H9 (cell line): ENCODE data around the gene SYNE3. TPM values are rescaled to one million over a fixed set of nuclear protein-coding genes. Genes with fewer than 3 reads are reported as not detected.

Experiments
- DNase-seq: peaks from one replicate; pipeline ENCODE4 v3.0.0-alpha.2; 2017
- H2AFZ ChIP-seq: one replicate; pipeline ENCODE4 v1.6.1; 2013; ENCODE audit warnings: mild to moderate bottlenecking, low read length, control low read depth, moderate library complexity
- H2AK5ac ChIP-seq: 2 replicates; pipeline ENCODE4 v1.6.1; 2013; ENCODE audit warnings: low read length, control low read depth, mixed read lengths; ENCODE audit not compliant: insufficient read length
- H2BK120ac ChIP-seq: one replicate; pipeline ENCODE4 v1.6.1; 2013; ENCODE audit warnings: low read depth, mild to moderate bottlenecking, low read length, control low read depth, inconsistent platforms; ENCODE audit not compliant: poor library complexity, severe bottlenecking
- H2BK12ac ChIP-seq: 2 replicates; pipeline ENCODE4 v1.6.1; 2013; ENCODE audit warnings: low read length, control low read depth, mixed read lengths, low read depth; ENCODE audit not compliant: insufficient read length
- H2BK15ac ChIP-seq: 2 replicates; pipeline ENCODE4 v1.6.1; 2013; ENCODE audit warnings: low read depth, low read length, control low read depth
- H2BK20ac ChIP-seq: one replicate; pipeline ENCODE4 v1.6.1; 2013; ENCODE audit warnings: low read depth, mild to moderate bottlenecking, low read length, control low read depth, inconsistent platforms; ENCODE audit not compliant: poor library complexity, severe bottlenecking
- H2BK5ac ChIP-seq: 2 replicates; pipeline ENCODE4 v1.6.1; 2013; ENCODE audit warnings: low read length, control low read depth, mixed read lengths; ENCODE audit not compliant: insufficient read length
- H3K14ac ChIP-seq: 2 replicates; pipeline ENCODE4 v1.6.1; 2013; ENCODE audit warnings: low read length, control low read depth; ENCODE audit not compliant: insufficient read depth
- H3K18ac ChIP-seq: 2 replicates; pipeline ENCODE4 v1.6.1; 2013; ENCODE audit warnings: low read depth, mild to moderate bottlenecking, mixed read lengths, low read length, control low read depth; ENCODE audit not compliant: insufficient read length
- H3K23ac ChIP-seq: 2 replicates; pipeline ENCODE4 v1.6.1; 2013; ENCODE audit warnings: low read length, control low read depth, mixed read lengths, low read depth; ENCODE audit not compliant: insufficient read length
- H3K23me2 ChIP-seq: 2 replicates; pipeline ENCODE4 v1.6.1; 2013; ENCODE audit warnings: low read depth, mild to moderate bottlenecking, mixed read lengths, low read length, control low read depth; ENCODE audit not compliant: insufficient read length, poor library complexity, severe bottlenecking
- H3K27ac ChIP-seq: 2 replicates; pipeline ENCODE4 v1.5.1; 2013; ENCODE audit warnings: low read length, control low read depth, mixed read lengths, low read depth; ENCODE audit not compliant: insufficient read length
- H3K27me3 ChIP-seq: 2 replicates; pipeline ENCODE4 v1.6.1; 2013; ENCODE audit warnings: low read length, control low read depth, inconsistent platforms; ENCODE audit not compliant: insufficient read depth
- H3K4ac ChIP-seq: 2 replicates; pipeline ENCODE4 v1.6.1; 2013; ENCODE audit warnings: low read depth, mild to moderate bottlenecking, control low read depth, inconsistent platforms, low read length, moderate library complexity
- H3K4me1 ChIP-seq: 2 replicates; pipeline ENCODE4 v1.6.1; 2013; ENCODE audit warnings: low read length, control low read depth, inconsistent platforms; ENCODE audit not compliant: insufficient read depth
- H3K4me2 ChIP-seq: 2 replicates; pipeline ENCODE4 v1.6.1; 2013; ENCODE audit warnings: low read length, control low read depth, mixed read lengths; ENCODE audit not compliant: insufficient read length, insufficient read depth
- H3K56ac ChIP-seq: 2 replicates; pipeline ENCODE4 v1.6.1; 2013; ENCODE audit warnings: low read depth, mild to moderate bottlenecking, mixed read lengths, low read length, control low read depth; ENCODE audit not compliant: insufficient read length
- H3K79me1 ChIP-seq: 2 replicates; pipeline ENCODE4 v1.6.1; 2013; ENCODE audit warnings: low read depth, mild to moderate bottlenecking, moderate library complexity, low read length, control low read depth, inconsistent platforms; ENCODE audit not compliant: insufficient read depth, poor library complexity, severe bottlenecking
- H3K79me2 ChIP-seq: 2 replicates; pipeline ENCODE4 v1.6.1; 2013; ENCODE audit warnings: low read length, control low read depth, inconsistent platforms; ENCODE audit not compliant: insufficient read depth
- H3K9ac ChIP-seq: 2 replicates; pipeline ENCODE4 v1.6.1; 2013; ENCODE audit warnings: low read length, control low read depth, mixed read lengths; ENCODE audit not compliant: insufficient read length; ENCODE audit errors: extremely low read depth
- H3K9me3 ChIP-seq: one replicate; pipeline ENCODE4 v1.6.1; 2013; ENCODE audit warnings: low read depth, low read length, inconsistent platforms; ENCODE audit not compliant: control insufficient read depth
- H3T11ph ChIP-seq: one replicate; pipeline ENCODE4 v1.6.1; 2013; ENCODE audit warnings: mild to moderate bottlenecking, low read length, control low read depth, inconsistent platforms
- H4K20me1 ChIP-seq: one replicate; pipeline ENCODE4 v1.6.1; 2013; ENCODE audit not compliant: control insufficient read depth, insufficient read length, insufficient read depth
- H4K5ac ChIP-seq: 2 replicates; pipeline ENCODE4 v1.6.1; 2013; ENCODE audit warnings: low read depth, mild to moderate bottlenecking, mixed read lengths, low read length, control low read depth; ENCODE audit not compliant: insufficient read length
- H4K8ac ChIP-seq: replicated peaks from 2 replicates; pipeline ENCODE4 v1.6.1; 2013; ENCODE audit warnings: low read length, control low read depth, mixed read lengths, low read depth; ENCODE audit not compliant: insufficient read length
- H4K91ac ChIP-seq: 2 replicates; pipeline ENCODE4 v1.6.1; 2013; ENCODE audit warnings: low read depth, mild to moderate bottlenecking, moderate library complexity, mixed read lengths, low read length, control low read depth; ENCODE audit not compliant: insufficient read length
- H3K27ac Mint-ChIP-seq, 3 experiments: 2 replicates in 2 of 3; 3 replicates in 1 of 3; pipeline ENCODE4 v1.8.0; 2020 to 2021; ENCODE audit warnings: mixed read lengths in 3 of 3, mild to moderate bottlenecking in 1 of 3, moderate library complexity in 1 of 3
- H3K27me3 Mint-ChIP-seq: 2 replicates; pipeline ENCODE4 v1.8.0; 2021; ENCODE audit warnings: low read depth, mild to moderate bottlenecking, moderate library complexity, mixed read lengths
- H3K36me3 Mint-ChIP-seq, 3 experiments: 2 replicates in 2 of 3; 3 replicates in 1 of 3; pipeline ENCODE4 v1.8.0; 2020 to 2021; ENCODE audit warnings: low read depth in 3 of 3, mixed read lengths in 3 of 3; ENCODE audit not compliant: insufficient read depth in 1 of 3
- H3K4me1 Mint-ChIP-seq, 2 experiments: 2 replicates each; pipeline ENCODE4 v1.8.0; 2020; ENCODE audit warnings: mixed read lengths in 2 of 2
- H3K4me3 Mint-ChIP-seq, 2 experiments: 2 replicates in 1 of 2; 3 replicates in 1 of 2; pipeline ENCODE4 v1.8.0; 2020 to 2021; ENCODE audit warnings: mild to moderate bottlenecking in 2 of 2, mixed read lengths in 2 of 2, moderate library complexity in 1 of 2
- H3K9me3 Mint-ChIP-seq, 2 experiments: 2 replicates in 1 of 2; 3 replicates in 1 of 2; pipeline ENCODE4 v1.8.0; 2020; ENCODE audit warnings: mild to moderate bottlenecking in 2 of 2, mixed read lengths in 2 of 2, moderate library complexity in 1 of 2
- WGBS: extraction: QIAGEN DNeasy Blood & Tissue Kit; methylation state at CpG from one replicate; pipeline ENCODE4 v1.1.7; 2013; ENCODE audit warnings: missing lambda C conversion rate, low lambda C conversion rate, mixed read lengths; ENCODE audit not compliant: insufficient read length; ENCODE audit errors: extremely low coverage; 5-methylcytosine and 5-hydroxymethylcytosine counted together
- total RNA-seq: library from RNA; stranded (reverse); gene quantifications from 2 replicates; pipeline ENCODE4 v1.2.1, GENCODE V29; 2021
- TF ChIP-seq, protein P1 (sequence below): fragments of 200-600 bp; sonication (generic); conservative IDR thresholded peaks from 3 replicates; pipeline ENCODE4 v1.8.0; 2021; ENCODE audit warnings: antibody characterized with exemption, mild to moderate bottlenecking

Gene SYNE3
- total RNA-seq, 1 experiment from 2014 or later, result 0.11 TPM

DNA sequence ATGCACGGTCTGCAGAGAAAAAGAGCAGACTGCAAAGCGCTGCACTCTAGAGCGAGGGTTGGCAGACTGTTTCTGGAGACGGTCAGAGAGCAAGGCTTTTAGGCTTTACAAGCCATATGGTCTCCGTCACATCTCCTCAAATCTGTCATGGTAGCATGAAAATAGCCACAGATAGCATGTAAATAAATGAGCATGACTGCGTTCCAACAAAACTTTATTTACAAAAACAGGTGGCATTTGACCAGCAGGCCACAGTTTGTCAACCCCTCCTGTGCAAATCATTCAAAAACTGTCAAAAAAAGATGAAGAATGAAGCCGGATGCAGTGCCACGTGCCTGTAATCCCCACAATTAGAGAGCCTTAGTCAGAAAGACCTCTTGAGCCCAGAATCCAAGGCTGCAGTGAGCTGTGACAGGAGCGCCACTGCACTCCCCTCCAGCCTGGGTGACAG lies 18.9 kb downstream of the SYNE3 start:
- H4K8ac ChIP-seq, result no peak overlapping the region
- H3K4ac ChIP-seq, result no peak overlapping the region
- Mint-ChIP-seq H3K4me3 (no peak overlapping the region), H3K27me3 (peaks cover 12% of the 10 kb centered on the region), H3K36me3 (no peaks in the 10 kb centered on the region), H3K27ac (no peak overlapping the region), H3K4me1 (peaks cover 5 to 9% of the 10 kb centered on the region in 2 experiments), H3K9me3 (no peaks in the 10 kb centered on the region)
- no peak overlapping the region for H2BK12ac ChIP-seq
- H3K4me2 ChIP-seq, result no peak overlapping the region
- H4K20me1 ChIP-seq, result peaks cover 2% of the 10 kb centered on the region
- H3K18ac ChIP-seq, result no peak overlapping the region
- H3K4me1 ChIP-seq, result no peaks in the 10 kb centered on the region
- TF ChIP-seq, protein P1, sequence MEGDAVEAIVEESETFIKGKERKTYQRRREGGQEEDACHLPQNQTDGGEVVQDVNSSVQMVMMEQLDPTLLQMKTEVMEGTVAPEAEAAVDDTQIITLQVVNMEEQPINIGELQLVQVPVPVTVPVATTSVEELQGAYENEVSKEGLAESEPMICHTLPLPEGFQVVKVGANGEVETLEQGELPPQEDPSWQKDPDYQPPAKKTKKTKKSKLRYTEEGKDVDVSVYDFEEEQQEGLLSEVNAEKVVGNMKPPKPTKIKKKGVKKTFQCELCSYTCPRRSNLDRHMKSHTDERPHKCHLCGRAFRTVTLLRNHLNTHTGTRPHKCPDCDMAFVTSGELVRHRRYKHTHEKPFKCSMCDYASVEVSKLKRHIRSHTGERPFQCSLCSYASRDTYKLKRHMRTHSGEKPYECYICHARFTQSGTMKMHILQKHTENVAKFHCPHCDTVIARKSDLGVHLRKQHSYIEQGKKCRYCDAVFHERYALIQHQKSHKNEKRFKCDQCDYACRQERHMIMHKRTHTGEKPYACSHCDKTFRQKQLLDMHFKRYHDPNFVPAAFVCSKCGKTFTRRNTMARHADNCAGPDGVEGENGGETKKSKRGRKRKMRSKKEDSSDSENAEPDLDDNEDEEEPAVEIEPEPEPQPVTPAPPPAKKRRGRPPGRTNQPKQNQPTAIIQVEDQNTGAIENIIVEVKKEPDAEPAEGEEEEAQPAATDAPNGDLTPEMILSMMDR, result no peak
- DNase-seq, result no peak
- H2BK20ac ChIP-seq, result no peak overlapping the region
- no peaks in the 10 kb centered on the region for H3K79me1 ChIP-seq
- no peaks in the 10 kb centered on the region for H3K9me3 ChIP-seq
- no peak overlapping the region for H2BK5ac ChIP-seq
- no peak overlapping the region for H4K91ac ChIP-seq
- no peak overlapping the region for H2BK15ac ChIP-seq
- H2AK5ac ChIP-seq, result no peak overlapping the region
- no peaks in the 10 kb centered on the region for H3K23me2 ChIP-seq
- no peak overlapping the region for H3K56ac ChIP-seq
- no peak overlapping the region for H4K5ac ChIP-seq
- WGBS, result no CpG with 5 or more reads among the region's 9 CpGs
- no peak overlapping the region for H3T11ph ChIP-seq
- H3K23ac ChIP-seq, result no peak overlapping the region
- H3K14ac ChIP-seq, result no peak overlapping the region
- H2BK120ac ChIP-seq, result no peak overlapping the region
- H2AFZ ChIP-seq, result no peak overlapping the region
- H3K27me3 ChIP-seq, result no peaks in the 10 kb centered on the region
- no peak overlapping the region for H3K9ac ChIP-seq
- H3K79me2 ChIP-seq, result no peaks in the 10 kb centered on the region
- H3K27ac ChIP-seq, result no peak overlapping the region
